HG03442 (cell line): Measurements from ENCODE around the gene CDH4.

Source experiments
- ATAC-seq: cut with Tn5 transposase; IDR thresholded peaks from one replicate; pipeline ENCODE4 v1.9.1; 2021; ENCODE audit warnings: mild to moderate bottlenecking, moderate library complexity; ENCODE audit not compliant: unreplicated experiment

CDH4 gene

DNA sequence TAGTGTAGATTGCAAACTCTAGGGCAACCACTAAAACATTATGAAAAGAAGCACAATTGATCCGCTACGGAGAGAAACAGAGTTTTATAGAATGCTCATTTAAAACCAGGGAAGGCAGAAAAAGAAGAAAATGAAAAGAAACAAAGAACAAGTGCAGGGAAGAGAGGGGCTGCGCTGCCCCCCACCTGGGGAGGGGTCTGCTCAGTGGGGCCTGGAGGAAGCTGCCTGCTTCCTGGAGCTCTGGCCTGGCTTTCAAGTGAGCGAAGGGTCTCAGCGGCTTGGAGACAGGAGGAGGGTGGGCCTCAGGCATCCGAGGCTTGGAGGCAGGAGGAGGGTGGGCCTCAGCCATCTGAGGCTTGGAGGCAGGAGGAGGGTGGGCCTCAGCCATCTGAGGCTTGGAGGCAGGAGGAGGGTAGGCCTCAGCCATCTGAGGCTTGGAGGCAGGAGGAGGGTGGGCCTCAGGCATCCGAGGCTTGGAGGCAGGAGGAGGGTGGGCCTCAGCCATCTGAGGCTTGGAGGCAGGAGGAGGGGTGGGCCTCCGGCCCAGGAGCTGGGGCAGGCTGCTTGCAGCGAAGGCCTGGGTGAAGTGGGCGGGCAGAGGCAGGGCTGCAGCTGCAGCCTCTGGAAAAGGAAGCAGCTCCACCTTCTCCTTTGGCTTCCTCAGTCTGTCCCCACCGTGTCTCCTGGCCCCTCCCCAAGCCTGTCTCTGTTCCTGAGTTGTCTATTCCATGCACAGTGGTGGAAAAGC lies 407.4 kb downstream of the CDH4 start:
- ATAC-seq = no peak

- ATAC-seq = no peak
Measured at GRCh38 chr20:61659994-61660346, 407.9 kb downstream of the CDH4 start.

- no peak for ATAC-seq
Measured at GRCh38 chr20:61660559-61660958, 408.5 kb downstream of the CDH4 start.

- no peak for ATAC-seq
Measured at GRCh38 chr20:61661025-61661424, 409.0 kb downstream of the CDH4 start.

GRCh38 chr20:61661583-61661982 lies 409.5 kb downstream of the CDH4 start:
- ATAC-seq = no peak

- ATAC-seq = no peak
Measured at GRCh38 chr20:61662226-61662967, 410.3 kb downstream of the CDH4 start.

GRCh38 chr20:61662968-61663331 lies 410.9 kb downstream of the CDH4 start:
- no peak for ATAC-seq

DNA sequence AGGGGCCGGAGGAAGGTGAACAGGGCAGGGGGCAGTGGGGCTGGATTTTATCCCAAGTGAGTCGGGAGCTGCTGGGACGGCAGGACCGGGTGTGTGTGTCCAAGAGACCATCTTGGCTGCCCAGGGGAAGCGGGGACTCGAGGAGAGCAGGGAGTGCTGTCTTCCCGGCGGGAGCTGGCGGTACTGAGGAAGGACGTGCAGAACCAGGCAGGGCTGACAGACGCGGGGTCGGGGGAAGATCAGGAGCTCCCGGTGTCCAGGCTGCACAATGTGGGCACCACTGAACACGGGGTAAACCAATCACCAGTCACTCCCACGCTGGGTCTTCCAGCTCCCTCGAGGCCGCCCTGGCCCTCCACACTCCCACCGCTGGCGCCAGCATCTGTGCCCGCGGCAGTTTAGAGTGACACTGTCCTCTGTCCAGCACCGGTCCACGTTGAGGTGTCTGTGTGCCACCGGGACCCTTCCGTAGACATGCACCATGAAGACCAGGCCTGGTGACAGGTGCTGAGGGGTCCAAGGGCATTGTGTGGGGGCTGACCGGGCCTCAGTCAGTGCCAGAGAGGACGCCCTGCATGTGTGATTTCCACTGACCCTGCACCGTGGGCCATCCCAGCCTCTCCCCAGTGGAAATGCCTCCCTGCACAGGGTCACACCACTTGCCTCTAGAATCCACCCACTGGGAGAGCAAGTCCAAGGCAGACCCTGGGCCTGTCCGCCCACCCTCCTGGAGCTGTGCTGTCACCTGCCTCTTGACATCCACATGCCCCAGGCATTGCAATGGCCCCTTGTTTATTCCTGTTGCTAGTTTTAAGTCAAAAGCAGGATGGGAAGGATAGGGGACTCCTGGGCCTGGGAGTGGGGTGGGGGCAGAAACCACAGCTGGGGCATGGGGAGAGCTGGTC lies 411.7 kb downstream of the CDH4 start:
- no peak for ATAC-seq

DNA sequence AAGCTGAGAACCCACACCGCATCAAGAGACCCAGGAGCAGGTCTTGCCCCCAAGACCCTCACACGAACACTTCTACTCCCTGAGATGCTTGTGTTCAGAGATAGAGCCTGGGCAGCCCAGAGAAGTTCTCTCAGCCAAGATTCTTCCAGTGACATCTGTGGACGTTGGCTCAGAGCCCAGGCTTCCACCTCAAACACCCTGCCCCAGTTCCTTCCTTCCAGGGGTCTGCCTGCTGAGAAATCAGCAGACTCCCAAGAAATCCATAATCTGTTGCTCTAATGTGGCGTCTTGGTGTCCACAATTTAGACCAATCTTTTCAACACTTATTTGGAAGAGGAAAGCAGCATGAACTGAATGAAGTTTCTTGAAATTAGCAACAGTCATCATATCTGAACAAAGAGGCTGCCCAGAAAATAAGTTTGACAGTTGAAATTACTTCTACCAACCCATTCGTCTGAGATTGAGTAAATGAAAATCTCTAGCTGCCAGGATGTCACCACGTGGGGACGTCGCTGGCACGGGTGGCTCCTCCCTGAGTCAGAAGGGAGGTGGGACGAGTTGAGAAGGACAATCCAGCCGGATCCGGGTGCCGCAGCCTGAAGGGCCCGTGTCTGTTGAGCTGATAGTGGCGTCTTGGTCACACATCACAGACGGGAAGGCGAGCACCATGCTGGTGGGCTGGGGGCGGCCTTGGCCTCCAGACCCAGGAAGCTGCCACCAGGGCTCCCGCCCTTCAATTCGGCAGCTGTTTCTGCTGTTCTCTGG lies 412.7 kb downstream of the CDH4 start:
- ATAC-seq = no peak

GRCh38 chr20:61665528-61666470 lies 413.7 kb downstream of the CDH4 start:
- ATAC-seq = no peak

- no peak for ATAC-seq
Measured at GRCh38 chr20:61666471-61666832, 414.4 kb downstream of the CDH4 start.

GRCh38 chr20:61667056-61667792 lies 415.2 kb downstream of the CDH4 start:
- ATAC-seq = no peak

DNA sequence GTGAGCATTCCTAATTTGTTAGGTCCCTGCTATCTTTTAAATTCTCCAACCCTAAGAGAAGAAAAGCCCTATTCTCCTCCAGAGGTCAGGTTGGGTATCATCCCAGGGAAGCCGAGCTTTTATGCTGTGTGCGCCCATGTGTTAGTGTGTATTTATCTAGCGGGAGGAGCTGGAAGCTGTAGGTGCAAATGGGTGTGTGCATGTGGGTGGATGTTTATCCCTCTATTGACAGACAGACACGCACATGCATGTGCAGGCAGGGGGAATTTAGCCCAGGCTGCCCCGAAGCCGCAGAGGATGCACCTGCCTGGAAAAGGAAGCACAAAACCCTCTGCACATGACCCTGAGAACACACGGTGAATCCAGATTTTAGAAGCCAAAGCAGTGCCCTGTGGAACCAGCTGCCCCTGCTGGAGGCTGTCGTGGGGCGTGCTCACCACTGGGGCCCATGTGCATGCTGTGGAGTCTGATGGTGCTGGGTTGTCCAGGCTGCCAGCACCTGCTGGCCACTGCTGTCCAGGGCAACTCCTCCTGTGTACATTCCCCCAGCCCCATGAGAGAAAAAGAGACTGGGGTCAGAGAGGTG lies 416.1 kb downstream of the CDH4 start:
- no peak for ATAC-seq

GRCh38 chr20:61668771-61669503 lies 416.9 kb downstream of the CDH4 start:
- ATAC-seq = no peak

GRCh38 chr20:61670274-61670673 lies 418.2 kb downstream of the CDH4 start:
- ATAC-seq = no peak

- no peak for ATAC-seq
Measured at GRCh38 chr20:61671559-61671958, 419.5 kb downstream of the CDH4 start.

DNA sequence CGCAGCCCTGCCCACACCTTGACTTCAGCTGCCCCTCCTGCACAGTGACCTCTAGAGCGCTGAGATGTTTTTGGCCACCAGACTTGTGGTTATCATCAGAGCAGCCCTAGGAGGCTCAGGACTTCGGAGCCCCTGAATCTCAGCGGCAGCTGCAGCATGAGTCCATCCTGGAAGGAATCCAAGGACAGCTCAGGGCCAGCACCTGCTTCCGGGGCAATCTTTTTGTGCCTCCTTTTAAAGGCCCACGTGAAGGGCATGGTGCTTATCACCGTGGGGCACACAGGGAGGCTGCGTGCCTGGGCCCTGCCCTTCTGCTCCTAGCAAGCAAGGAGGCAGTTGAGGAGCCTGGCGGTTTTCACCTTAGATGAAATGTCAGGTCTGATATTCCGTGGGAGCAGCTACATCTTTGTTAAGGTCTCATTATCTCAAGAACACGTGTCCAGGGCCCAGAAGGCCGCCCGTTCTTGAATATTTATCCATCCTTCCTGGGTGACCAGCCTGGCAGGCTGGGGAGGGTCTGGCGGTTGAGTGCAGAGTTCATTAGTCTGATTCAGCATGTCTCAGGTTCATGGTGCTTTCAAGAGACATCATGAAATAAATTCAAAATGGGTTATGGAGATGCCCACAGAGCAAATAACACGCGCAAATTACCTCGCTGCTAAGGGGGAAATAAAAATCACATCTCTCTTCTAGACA lies 421.2 kb downstream of the CDH4 start:
- ATAC-seq = no peak
